NK-92 treated with Interleukin-12 subunit alpha and Interleukin-12 subunit beta, amount 100 ng/mL, for 24 hours (cell line): Measurements from ENCODE around the gene SMARCA4.

ENCODE experiments used
- DNase-seq: peaks from one replicate; lab custom pipeline; 2025; lab: John Stamatoyannopoulos, UW

The SMARCA4 gene

GRCh38 chr19:10960314-10961072 lies at the start of gene SMARCA4:
Gene SMARCA4, plus strand, starts transcription at chr19:10961030. Its CDS starts 23,122 bp downstream, at chr19:10984152.
- DNase-seq: peak; percentile 98

GRCh38 chr19:10911579-10912363 lies 49.1 kb upstream of the SMARCA4 start:
- DNase-seq: no peak

GRCh38 chr19:10912619-10913018 lies 48.2 kb upstream of the SMARCA4 start:
- no peak for DNase-seq

GRCh38 chr19:10913716-10914340 lies 47.0 kb upstream of the SMARCA4 start:
- DNase-seq: no peak

GRCh38 chr19:10915130-10916091 lies 45.4 kb upstream of the SMARCA4 start:
- DNase-seq: no peak

- no peak for DNase-seq
Observed at GRCh38 chr19:10916602-10917001, 44.2 kb upstream of the SMARCA4 start.

- DNase-seq: no peak
Observed at GRCh38 chr19:10918359-10918758, 42.5 kb upstream of the SMARCA4 start.

- DNase-seq: no peak
Observed at GRCh38 chr19:10919352-10920287, 41.2 kb upstream of the SMARCA4 start.

- DNase-seq: no peak
Observed at GRCh38 chr19:10920288-10920655, 40.6 kb upstream of the SMARCA4 start.

GRCh38 chr19:10920781-10921180 lies 40.0 kb upstream of the SMARCA4 start:
- no peak for DNase-seq

GRCh38 chr19:10921199-10921909 lies 39.5 kb upstream of the SMARCA4 start:
- no peak for DNase-seq

GRCh38 chr19:10921910-10922637 lies 38.8 kb upstream of the SMARCA4 start:
- DNase-seq: no peak

- no peak for DNase-seq
Observed at GRCh38 chr19:10922638-10923014, 38.2 kb upstream of the SMARCA4 start.

- no peak for DNase-seq
Observed at GRCh38 chr19:10923260-10924112, 37.3 kb upstream of the SMARCA4 start.

- no peak for DNase-seq
Observed at GRCh38 chr19:10924597-10924996, 36.2 kb upstream of the SMARCA4 start.

GRCh38 chr19:10927730-10928562 lies 32.9 kb upstream of the SMARCA4 start:
- no peak for DNase-seq
